Subcutaneous adipose tissue (tissue), 4 donors: ENCODE results near the gene PATE4. TPM values are rescaled to one million over a fixed set of nuclear protein-coding genes. Genes with fewer than 3 reads are reported as not detected.

ENCODE experiments used
- CTCF ChIP-seq: fragments of 450-650 bp; IDR thresholded peaks from one replicate; pipeline ENCODE4 v1.5.1; 2016; ENCODE audit warnings: low read depth, mild to moderate bottlenecking, control low read depth, antibody characterized with exemption, moderate library complexity
- total RNA-seq, 4 donors: library from RNA; depleted of rRNA; stranded (reverse); fragments of >200 nt; gene quantifications; one replicate each; pipeline ENCODE4 v1.1.0, GENCODE V29; 2016

PATE4 gene
- total RNA-seq, 4 donors from 2014 or later: not detected

- no peak for TF ChIP-seq CTCF
Measured at GRCh38 chr11:125873881-125874555, 40.9 kb downstream of the PATE4 start.

- TF ChIP-seq CTCF: no peak
Measured at GRCh38 chr11:125874556-125875124, 41.5 kb downstream of the PATE4 start.

GRCh38 chr11:125881291-125881690 lies 48.2 kb downstream of the PATE4 start:
- no peak for TF ChIP-seq CTCF

GRCh38 chr11:125883375-125883774 lies 50.3 kb downstream of the PATE4 start:
- no peak for TF ChIP-seq CTCF

- no peak for TF ChIP-seq CTCF
Measured at GRCh38 chr11:125886997-125887372, 53.9 kb downstream of the PATE4 start.

GRCh38 chr11:125887373-125888324 lies 54.5 kb downstream of the PATE4 start, which contains the start of gene HYLS1:
TSS of gene HYLS1 (plus strand) at chr11:125887668. CDS start at chr11:125899369, 11,701 bp downstream.
- TF ChIP-seq CTCF: no peak

Other genes with a start within 250 kb of the PATE4 start
- 10 to 100 TPM; 33.5 to 74.0 (median 56.8) TPM for gene STT3A, start 240.5 kb upstream of the PATE4 start, total RNA-seq
- 1 to 10 TPM; 1.3 to 6.3 (median 3.4) TPM for gene CHEK1, start 208.2 kb upstream of the PATE4 start, total RNA-seq
- not detected for gene ACRV1, start 152.5 kb upstream of the PATE4 start, total RNA-seq
- not detected for gene PATE1, start 87.0 kb upstream of the PATE4 start, total RNA-seq
- gene PATE2, start 54.5 kb upstream of the PATE4 start, total RNA-seq: not detected
- not detected for gene PATE3, start 45.2 kb upstream of the PATE4 start, total RNA-seq
- 1 to 10 TPM in 3 of 4 donors, under 1 TPM in 1; 0.94 to 8.6 (median 3.5) TPM for gene HYLS1, start 54.4 kb downstream of the PATE4 start, total RNA-seq
- 10 to 100 TPM in 2 of 4 donors, 1 to 10 TPM in 2; 5.5 to 13.4 (median 8.7) TPM for gene PUS3, start 69.9 kb downstream of the PATE4 start, total RNA-seq
- gene DDX25, start 71.2 kb downstream of the PATE4 start, total RNA-seq: not detected
- not detected for gene VSIG10L2, start 112.7 kb downstream of the PATE4 start, total RNA-seq
- 10 to 100 TPM; 16.7 to 30.0 (median 20.3) TPM for gene CDON, start 229.6 kb downstream of the PATE4 start, total RNA-seq